H1 (cell line): ENCODE results near the gene PRSS2.

Experiments
- CTCF ChIP-seq, 3 experiments: IDR thresholded peaks; 1 replicate in 2 of 3; 2 replicates in 1 of 3; pipeline versions ENCODE4 v1.5.1 to v1.6.1; 2011; ENCODE audit warnings: low read length in 3 of 3, mild to moderate bottlenecking in 3 of 3, inconsistent platforms in 2 of 3, low read depth in 1 of 3, moderate library complexity in 1 of 3; ENCODE audit not compliant: insufficient read depth in 1 of 3; ENCODE audit errors: control extremely low read depth in 1 of 3
- EZH2 ChIP-seq: fragments of 200-600 bp; sonication (generic); IDR thresholded peaks from 2 replicates; pipeline ENCODE4 v1.7.1; 2012; ENCODE audit warnings: low read depth, mild to moderate bottlenecking, moderate library complexity, low read length, inconsistent platforms; ENCODE audit not compliant: severe bottlenecking
- POLR2A ChIP-seq, 2 experiments: IDR thresholded peaks; 1 replicate in 1 of 2; 2 replicates in 1 of 2; pipeline ENCODE4 v1.6.1; 2011; ENCODE audit warnings: low read depth in 2 of 2, low read length in 2 of 2, mild to moderate bottlenecking in 2 of 2; ENCODE audit errors: control extremely low read depth in 1 of 2

- TF ChIP-seq CTCF (IDR thresholded peaks at IDR 0.05; ENCODE audit: control extremely low read depth in 1 of 3, insufficient read depth in 1 of 3, low read depth in 1 of 3, low read length in 3 of 3) (no peak), EZH2 (no peak), POLR2A (IDR thresholded peaks at IDR 0.05; ENCODE audit: control extremely low read depth in 1 of 2, low read depth in 2 of 2, low read length in 2 of 2) (no peak)
Measured at GRCh38 chr7:142760071-142760642, 10.6 kb upstream of the PRSS2 start.
